Kidney glomerular epithelial cell (primary cell): ENCODE measurements around the gene WASF2.
"Not testable (repeated sequence)": the region's sequence is repeated elsewhere in the genome, so short reads cannot be mapped to it uniquely, and the experiment has no call there.

ENCODE experiments used
- DNase-seq: peaks from one replicate; lab custom pipeline; 2025; lab: John Stamatoyannopoulos, UW

The WASF2 gene

DNA sequence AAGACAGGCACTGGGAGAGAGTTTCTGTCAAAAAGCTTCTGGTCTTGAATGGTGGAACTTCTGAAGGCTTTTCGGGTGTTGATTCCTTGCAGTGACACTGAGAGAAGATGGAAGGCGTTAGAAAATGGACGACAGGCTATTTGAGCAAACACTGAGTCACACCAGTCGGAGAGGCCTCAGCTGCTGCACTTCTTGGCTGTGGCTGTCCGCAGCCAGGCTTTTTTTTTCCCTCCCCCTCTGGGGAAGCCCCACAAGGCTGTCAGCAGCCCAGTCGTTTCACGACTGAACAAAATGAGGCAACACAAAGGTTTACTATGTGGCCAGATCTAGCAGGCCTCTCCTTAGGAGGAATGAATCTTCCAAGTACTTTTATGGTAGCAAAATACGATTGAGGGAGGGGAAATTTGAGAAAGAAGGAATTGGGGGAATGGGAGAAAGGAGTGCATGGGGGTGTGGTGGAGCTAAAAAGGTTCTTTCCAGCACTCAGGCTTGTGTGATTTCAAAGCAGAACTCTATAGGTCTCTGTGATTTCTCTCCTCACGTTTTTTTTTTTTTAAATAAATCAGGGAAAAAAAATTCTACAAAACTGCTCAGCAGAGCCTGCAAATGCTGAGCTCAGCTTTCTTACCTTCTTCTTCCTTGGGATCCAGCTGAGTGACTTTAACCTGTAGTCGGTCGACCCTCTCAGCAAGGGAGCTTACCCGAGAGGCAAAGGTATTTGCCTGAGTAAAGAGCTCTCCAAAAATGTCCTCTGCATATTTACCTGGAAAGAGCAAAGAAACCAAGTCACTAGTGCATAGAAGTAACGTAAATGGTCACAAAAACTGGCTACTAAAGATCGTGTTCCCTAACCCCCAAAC is 71.4 kb downstream of the WASF2 start:
- peak; percentile 86 for DNase-seq

DNA sequence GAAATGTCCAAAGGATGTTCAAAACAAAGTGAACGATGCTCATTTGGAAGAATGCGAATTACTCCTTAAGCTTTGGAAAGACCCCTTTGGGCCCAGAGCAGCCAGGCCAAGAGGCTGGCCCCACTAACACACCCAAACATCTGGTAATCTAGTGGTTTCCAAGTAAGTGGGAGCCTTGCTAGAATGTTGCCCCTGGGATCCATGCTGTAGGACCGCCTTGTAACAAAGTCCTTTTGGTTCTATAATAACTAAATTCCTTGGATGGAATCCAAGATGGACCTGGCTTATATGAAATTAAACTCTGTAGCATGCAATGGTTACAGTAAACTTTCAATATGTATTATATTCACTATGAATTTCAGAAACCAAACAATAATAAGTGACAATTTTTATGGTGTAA is 72.3 kb downstream of the WASF2 start:
- no peak for DNase-seq

DNA sequence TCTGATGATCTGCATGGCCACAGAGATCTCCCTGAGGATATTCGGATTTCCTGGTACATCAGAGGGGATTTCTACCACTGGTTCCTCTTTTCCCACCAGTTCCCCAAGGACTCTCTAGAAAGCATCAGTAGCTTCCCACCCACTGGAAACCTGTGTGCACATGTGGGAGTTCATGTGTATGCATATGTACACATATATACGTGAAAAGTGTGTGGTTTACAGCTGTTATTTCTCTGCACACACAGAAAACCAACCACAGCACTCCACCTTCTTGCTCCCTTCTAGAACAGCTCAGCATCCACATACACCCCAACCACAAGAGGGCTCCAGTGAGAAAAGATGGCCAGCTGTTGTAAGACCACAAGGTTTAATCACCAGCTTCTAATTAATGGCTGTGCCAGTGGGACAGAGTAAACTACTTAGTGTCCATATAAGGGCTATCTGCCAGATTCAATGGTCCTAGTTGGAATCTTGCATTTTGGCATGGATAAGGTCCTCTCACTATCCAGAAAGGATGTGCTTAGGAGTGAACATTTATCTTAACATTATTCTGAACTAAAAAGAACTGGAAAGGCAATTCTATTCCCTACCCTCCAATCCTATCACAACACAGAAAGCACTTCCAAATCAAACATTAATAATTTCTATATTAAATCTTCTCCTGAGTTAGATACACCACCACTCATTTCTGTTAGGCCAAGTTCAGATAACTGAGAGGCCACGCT is 73.4 kb downstream of the WASF2 start:
- peak; percentile 42 for DNase-seq

DNA sequence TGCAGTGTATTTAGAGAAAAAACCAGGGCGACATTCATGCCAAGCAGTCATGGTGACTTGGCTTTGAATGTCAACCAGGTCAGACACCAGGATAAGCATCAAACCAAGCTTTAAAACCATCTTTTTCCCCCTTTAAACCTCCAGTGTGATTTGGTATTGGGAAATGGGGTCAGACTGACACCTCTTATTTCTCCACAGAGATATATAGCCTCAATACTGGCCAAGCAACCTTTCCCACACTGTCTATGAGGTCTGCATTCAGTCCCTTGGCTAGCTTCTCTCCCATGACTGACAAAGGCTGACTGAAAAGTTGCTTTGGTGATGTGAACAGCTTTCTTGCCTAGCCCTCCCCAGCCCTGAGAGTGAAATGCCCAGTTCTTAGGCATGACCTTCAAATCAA is 75.9 kb downstream of the WASF2 start:
- no peak for DNase-seq

DNA sequence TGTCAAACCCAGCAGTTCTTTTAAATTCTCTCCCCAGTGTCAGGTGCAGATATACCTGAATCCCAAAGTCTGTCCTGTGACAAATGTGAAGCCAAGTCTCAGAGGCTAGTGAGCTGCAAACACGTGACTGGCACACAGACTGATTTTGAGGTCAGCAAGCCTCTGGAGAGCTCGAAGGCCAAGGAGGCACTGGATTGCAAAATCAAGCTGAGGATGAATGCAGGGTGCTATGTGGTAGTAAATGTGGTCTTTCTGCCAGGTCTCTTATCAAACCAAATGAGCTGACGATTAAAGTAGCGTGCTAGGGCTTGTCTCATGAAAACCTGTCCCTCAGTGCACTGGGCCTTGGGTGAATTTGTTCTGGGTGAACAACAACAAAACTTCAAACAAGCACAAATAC is 77.0 kb downstream of the WASF2 start:
- DNase-seq = no peak

DNA sequence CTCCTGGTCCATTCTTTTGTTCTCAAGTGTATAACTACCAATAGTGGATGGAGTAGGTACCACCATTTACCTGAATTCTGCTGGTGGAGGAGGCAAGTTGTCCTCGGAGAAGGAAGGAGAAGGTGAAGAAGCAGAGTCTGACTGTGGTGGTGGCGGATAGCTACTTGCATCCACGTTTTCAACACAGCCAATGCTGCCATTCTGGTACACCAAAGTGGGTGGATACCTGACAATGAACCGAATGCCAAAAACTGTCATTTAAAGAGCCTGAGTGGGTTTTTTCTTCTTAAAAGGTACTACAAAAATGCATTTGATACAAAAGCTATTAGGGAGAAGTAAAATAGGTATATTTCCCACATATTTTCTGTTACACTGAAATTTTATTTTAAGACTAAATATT is 77.5 kb downstream of the WASF2 start:
- no peak for DNase-seq

DNA sequence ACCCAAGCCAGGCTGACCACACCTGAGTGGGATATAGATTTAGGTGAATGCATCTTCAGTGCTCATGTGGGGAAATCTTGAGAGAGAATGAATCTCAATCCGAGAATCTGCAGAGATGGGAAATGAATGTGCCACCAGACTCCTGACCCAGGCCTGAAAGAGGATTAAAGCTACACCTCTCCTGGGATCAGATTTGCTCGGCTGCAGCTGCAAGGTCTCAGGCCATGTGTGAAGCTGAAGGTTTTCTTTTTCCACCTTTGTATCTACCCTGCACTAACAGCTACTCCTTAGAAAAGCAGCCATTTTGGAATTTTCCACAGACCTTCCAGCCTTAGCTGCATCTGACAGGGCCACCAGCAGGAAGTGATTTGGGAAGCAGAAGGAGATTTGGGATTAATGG is 79.3 kb downstream of the WASF2 start:
- DNase-seq = no peak

DNA sequence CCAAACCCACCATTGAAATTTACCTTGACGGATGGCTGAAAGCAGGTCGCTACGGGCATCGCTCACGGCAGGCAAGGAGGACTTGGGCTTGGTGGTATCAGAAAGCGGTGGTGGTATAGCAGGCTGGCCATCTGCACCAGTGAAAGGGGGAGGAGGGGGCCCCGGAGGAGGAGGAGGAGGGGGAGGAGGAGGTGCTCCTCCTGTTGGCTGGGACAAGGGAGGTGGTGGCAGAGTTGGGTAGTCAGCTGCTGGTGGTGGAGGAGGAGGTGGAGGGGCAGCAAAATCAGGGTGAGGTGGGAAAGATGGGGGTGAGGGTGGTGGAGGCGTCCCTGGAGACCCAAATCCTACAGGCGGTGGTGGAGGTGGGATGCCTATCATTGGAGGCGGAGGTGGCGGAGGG is 80.3 kb downstream of the WASF2 start:
- DNase-seq = no peak

DNA sequence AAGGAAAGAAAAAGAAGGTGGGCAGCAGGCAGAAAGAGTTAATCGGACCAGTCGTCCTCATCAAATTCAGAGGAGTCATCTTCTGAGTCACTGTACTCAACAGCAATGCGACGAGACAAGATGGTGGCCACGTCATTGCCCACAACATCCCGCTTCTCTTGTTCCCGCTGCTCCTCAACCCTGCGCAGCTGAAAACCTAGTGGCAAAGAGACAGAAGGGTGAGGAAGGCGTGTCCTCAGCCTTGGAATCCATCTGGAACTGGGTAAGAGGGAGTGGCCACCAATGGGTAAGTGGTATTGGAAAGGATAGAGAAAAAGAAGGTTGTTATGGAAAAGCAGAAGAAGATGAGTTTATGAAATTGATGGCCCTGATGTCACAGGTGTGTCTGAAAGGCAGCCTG is 81.8 kb downstream of the WASF2 start:
- DNase-seq = no peak

DNA sequence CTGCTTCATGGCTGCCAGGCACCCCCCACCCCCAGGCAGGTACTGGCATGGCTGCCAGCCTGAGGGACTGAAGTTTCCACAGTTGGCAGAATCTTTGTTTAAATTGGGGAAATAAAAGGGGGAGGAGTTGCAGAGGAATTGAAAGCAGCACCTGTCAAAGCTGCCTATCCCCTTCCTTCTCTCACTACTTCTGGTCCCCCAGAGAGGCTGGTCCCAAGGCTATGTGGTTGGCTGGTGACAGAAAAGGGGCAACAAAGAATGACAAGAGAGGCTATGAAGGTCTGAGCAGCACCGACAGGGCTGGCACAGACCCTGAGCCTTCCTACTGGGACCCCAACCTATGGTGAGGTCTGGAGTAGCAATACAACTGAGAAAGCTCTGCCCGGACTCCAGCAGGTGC is 83.2 kb downstream of the WASF2 start:
- not testable (repeated sequence) for DNase-seq

DNA sequence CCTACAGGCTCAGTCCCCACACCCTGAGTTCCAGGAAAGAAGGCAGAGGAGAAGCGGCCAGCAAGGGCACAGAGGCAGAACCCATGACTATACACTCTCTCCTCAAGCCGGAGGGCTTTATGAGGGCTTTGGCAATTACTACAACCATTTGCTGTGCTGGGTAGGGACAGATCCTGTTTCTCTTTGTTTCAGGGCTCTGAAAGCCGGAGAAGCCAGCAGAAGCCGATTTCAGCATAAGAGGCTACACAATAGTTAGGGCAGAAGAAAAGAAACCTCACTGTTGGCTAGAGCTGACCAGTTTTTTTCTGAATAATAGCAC is 83.6 kb downstream of the WASF2 start:
- DNase-seq = no peak

DNA sequence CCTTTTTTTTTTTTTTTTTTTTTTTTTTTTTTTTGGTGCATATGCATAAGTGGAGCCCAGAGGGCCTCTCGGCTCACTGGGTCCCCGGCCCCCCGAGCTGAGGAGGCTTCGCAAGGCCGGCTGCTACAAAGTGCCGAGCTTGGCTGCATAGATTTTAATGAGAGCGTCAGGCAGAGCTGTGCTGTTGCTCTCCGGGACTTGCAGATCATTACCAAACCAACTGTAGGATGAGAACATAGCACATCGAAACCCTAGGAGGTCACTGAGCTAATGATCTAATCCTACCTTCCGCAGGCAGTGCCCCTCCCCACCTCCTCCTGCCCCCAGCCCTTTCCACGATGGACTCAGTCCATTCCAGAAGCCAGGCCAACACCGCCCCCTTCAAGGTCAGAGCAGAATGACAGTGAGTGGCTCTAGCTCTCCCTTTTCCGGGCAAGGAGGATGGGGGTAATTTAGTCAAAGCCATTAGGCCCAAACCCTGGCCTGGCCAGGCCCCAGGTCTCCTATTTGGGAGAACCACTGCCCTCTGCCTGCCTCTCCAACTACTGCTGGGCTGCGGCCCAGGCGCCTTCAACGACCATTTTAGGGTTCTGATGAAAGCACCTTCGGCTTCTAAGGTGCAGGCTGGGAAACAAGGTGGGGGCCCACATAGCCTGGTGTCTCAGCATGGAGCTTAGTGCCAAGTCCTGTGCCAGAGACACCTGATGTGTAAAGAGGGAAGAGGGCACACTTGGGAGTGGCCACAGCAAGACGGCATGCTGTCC is 84.2 kb downstream of the WASF2 start:
- not testable (repeated sequence) for DNase-seq

DNA sequence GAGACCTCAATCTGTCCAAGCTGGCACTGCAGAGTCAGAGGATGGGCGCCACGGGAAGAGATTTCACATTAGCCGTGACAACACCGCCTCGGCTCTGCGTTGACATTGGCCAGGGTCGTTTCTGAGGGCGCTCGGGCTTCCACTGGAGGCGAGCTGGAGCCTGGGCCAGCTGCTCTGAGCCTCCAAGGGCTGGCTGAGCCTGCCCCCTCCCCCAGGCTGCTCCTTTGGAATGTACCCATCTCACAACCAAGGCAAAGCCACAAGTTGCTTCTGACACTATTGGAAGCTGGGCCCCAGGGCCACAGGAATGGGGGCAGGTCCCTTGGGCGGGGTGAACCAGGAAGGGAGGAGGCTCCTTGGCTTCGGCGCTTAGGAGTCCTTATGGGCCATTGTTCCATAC is 84.9 kb downstream of the WASF2 start:
- no peak for DNase-seq

DNA sequence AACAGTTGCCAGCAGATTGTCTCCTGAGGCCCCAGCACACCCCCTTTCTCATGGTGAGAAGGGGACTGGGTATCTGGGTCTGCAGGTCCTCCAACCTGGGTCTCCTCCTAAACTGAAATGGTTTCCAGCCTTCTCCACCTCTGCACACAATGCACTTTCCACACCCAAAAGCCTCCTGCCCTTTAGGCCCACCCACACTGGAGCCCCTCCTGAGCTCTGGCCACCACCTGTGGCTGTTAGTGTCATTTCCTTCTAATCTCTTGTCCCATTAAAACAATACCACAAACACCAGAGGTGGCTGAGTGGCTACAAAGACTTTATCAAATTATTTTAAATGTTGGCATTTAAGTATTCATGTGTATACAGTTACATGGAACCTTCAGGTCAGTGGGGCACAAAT is 86.0 kb downstream of the WASF2 start:
- no peak for DNase-seq

DNA sequence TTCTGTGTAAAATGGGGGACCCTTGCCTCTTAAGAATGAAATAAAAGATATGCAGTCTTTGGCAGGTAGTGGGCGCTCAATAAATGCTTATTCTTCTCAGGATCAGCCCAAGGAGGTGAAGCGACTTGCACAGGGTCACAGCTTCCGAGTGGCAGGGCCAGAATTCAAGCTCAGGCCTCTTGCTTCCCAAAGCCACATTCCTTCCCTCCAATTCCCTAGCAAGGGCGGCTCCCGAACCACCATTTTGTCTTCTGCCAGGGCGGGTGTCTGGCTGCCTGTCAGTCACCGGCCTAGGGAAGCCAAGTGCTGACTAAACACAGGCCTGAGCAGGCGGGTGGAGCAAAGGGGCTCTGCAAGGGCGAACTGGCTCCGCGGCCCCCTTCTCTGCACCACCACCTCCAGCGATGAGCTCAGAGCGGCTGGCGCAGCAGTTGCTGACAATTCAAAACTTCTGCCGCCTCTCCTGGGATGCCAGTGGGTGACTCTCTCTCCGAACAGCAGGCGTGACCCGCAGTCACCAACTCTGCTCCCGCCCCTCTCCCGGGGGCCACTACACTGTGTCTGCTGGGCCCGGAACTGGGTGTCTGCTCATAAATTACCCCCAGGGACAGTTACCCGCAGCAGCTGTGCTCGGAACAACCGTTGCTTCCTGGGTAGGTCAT is 86.8 kb downstream of the WASF2 start:
- no peak for DNase-seq

DNA sequence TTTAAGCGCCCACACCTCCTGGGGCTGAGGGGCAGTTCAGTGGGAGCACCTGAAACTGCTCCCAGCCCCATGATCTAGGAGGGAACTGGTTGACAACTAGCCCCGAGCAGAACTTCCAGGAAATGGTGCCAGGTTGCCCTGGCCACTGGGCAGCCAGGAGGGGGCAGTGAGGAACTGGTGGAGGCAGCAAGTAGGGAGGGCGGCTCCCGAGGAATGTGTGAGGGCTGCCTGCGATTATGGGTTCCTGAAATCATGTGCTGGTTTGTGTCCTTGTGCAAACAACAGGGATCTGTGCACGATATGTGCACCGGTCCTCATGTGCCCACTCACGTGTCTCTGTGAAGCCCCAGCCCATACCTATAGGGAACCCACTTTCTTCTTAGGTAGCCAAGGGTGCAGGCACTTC is 87.6 kb downstream of the WASF2 start:
- DNase-seq = peak; percentile 55

DNA sequence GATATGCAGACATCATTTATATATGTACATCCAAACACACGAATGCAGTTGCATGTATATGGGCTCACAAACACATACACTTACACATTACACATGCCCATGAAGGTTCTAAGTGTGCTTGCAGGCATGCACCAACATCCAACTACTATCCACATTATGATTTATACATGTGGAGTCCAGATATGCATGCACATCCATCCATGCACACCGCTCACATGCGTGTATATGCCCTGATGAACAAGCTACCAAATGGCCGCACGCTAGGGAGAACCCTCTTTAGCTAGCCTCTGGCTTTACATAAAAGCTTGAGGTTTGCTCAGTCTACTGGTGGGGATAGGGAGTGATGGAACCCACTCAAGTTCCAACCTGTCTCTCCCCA is 89.0 kb downstream of the WASF2 start:
- no peak for DNase-seq

DNA sequence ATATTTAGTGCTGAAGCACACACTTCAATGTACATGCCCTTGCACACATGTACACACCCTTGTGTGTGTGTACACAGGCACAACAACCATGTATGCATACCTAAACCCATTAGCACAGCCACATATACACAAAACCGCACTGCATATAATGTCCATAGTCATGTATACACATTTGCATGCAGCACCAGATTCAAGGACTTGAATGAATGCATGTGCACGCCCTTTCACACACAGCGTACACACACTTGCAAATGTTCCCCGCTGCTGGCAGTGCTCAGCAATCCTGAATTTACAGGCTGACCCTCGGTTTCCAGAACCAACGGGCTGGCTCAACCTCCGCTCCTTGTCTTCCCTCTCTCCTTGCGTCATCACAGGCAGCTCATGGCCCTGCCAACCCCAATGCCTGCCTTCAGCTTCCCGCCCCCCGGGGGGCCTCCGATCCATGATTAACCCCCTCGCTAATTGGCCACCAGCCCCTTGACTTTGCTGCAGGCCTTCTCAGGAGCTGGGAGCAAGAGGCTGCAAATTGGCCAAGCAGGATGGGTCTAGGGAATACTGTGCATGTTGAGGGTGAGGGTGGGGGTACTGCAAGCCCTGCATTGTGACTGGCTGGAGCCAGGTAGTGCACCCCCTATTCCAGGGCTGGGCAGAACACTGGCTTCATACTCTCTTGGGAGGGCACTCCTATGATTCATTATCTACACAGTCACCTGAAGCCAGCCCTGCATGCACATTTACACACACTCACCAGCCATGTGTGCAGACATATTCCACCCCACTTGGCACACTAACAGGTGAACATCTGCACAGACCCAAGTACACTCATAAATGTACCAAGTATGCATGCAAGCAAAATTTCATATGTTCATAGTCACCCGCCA is 89.6 kb downstream of the WASF2 start:
- no peak for DNase-seq

DNA sequence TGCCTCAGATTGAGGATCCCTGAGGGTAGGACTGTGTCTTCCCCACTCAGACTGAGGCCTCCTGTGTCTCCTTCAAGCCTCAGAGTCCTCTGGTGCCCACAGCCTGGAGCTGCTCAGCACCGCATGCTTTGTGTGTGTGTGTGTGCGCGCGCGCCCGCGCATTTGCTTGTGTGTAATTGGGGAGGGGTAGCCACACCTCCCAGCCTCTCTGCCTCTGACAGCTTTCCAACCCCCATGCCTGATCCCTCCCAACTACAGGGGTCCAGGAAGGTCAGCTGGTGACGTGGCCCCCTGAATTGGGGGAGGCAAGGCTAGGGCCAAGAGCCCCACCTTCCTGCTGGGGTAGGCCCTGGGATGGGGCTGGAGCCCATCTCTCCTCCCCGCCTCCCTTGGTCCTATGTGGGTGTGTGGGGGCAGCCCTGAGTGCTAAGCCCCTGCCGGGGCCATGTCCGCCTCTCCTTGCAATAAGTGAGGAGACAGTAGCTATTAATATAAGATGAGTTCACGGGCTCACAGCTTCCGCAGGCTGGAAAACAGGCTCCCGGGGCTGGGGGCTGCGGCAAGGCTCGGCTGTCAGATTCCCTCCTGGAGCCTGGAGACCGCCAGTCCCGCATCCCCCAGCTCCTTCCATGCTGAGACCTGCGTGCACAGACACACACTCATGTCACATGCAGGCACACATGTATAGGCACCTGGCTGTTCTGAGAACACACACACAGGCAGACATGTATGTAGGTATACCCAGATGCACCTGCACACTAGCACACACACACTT is 90.5 kb downstream of the WASF2 start:
- DNase-seq = no peak

DNA sequence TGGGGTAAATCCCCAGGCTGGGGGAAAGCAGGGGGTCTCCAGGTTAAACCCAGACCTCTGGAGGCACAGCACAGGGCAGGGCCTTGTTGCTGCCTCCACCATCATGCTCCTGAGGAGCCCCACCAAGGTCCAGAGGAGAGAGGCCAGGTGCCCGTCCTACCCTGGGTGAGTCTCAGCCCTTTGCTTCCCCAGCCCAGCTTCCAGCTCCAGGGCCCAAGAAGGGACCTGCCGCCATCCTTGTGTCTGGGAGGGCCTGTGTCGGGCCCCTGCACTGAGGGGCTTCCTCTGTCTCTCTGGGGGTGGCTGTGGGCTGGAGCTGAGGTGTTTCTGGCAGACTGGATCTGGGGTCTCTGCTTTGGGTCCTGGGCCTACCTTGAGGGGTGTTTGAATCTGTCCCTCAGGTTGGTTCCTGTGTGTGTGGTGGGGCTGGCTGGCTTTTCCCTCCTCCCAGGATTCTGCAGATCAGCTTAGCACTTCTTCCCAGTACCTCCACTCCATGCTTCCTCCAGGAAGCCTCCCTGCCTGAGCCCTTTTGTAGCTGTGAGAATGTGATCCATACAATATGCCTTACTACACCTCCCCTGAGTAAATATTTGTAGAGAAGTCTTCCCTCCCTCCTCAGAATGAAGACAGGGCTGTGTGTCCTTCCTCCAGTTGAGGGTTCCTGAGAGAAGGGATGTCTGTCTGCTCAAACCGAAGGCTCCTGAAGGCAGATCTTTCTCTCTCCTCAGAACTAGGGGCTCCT is 91.4 kb downstream of the WASF2 start:
- DNase-seq = no peak
